Natural killer cell (primary cell): ENCODE data around the gene TPT1. TPM values are rescaled to one million over a fixed set of nuclear protein-coding genes. Genes with fewer than 3 reads are reported as not detected.

ENCODE experiments used
- ATAC-seq, 3 donors: fragments of 150-1000 bp in 2 of 3; fragments of 200-7000 bp in 1 of 3; cut with Tn5 transposase; 1 replicate in 1 of 3; 2 replicates in 2 of 3; pipeline ENCODE4 v1.10.0; 2021; ENCODE audit warnings: mild to moderate bottlenecking in 2 of 3, moderate library complexity in 2 of 3
- DNase-seq, 2 donors: peaks; one replicate each; pipeline versions ENCODE4 v3.0.0 to v3.0.0-alpha.2; 2013 to 2021; ENCODE audit warnings: mixed read lengths in 1 of 2
- H3K27ac ChIP-seq: one replicate; pipeline ENCODE4 v1.5.1; 2013; ENCODE audit warnings: mild to moderate bottlenecking, low read length
- H3K27me3 ChIP-seq: one replicate; pipeline ENCODE4 v1.6.1; 2013; ENCODE audit warnings: low read length; ENCODE audit not compliant: control insufficient read depth, insufficient read depth
- H3K36me3 ChIP-seq: one replicate; pipeline ENCODE4 v1.6.1; 2013; ENCODE audit warnings: low read length; ENCODE audit not compliant: control insufficient read depth, insufficient read depth
- H3K4me1 ChIP-seq: one replicate; pipeline ENCODE4 v1.6.1; 2013; ENCODE audit warnings: low read length; ENCODE audit not compliant: control insufficient read depth, insufficient read depth
- H3K4me3 ChIP-seq: one replicate; pipeline ENCODE4 v1.5.1; 2013; ENCODE audit warnings: low read length
- H3K9me3 ChIP-seq: one replicate; pipeline ENCODE4 v1.6.1; 2013; ENCODE audit warnings: low read length; ENCODE audit not compliant: control insufficient read depth, insufficient read depth
- H3K27ac Mint-ChIP-seq, 2 donors: one replicate each; pipeline ENCODE4 v1.8.0; 2022; ENCODE audit warnings: mild to moderate bottlenecking in 2 of 2, mixed read lengths in 2 of 2, moderate library complexity in 1 of 2
- H3K27me3 Mint-ChIP-seq, 2 donors: one replicate each; pipeline ENCODE4 v1.8.0; 2022; ENCODE audit warnings: low read depth in 2 of 2, mixed read lengths in 2 of 2
- H3K36me3 Mint-ChIP-seq: one replicate; pipeline ENCODE4 v1.8.0; 2022; ENCODE audit warnings: mixed read lengths
- H3K4me1 Mint-ChIP-seq, 2 donors: one replicate each; pipeline ENCODE4 v1.8.0; 2022; ENCODE audit warnings: mixed read lengths in 2 of 2
- H3K4me3 Mint-ChIP-seq: one replicate; pipeline ENCODE4 v1.8.0; 2022; ENCODE audit warnings: mild to moderate bottlenecking, moderate library complexity, mixed read lengths
- H3K9me3 Mint-ChIP-seq, 2 donors: one replicate each; pipeline ENCODE4 v1.8.0; 2022; ENCODE audit warnings: mixed read lengths in 2 of 2
- CTCF ChIP-seq: fragments of 200-600 bp; IDR thresholded peaks from one replicate; pipeline ENCODE4 v1.8.0; 2022; ENCODE audit warnings: antibody characterized with exemption
- WGBS: methylation state at CpG from one replicate; pipeline ENCODE4 v1.1.7; 2013; ENCODE audit warnings: missing lambda C conversion rate; ENCODE audit not compliant: insufficient coverage; 5-methylcytosine and 5-hydroxymethylcytosine counted together
- intact Hi-C: fragments of 100-400 bp; cut with micrococcal nuclease; formaldehyde crosslinking; loops from one replicate; pipeline ENCODE4 v1.14.2; 2022
- total RNA-seq, 4 donors: library from RNA; stranded (reverse); fragments of 120-200 nt in 1 of 4; gene quantifications; one replicate each; pipeline versions ENCODE4 v1.2.3 to v1.2.4, GENCODE V29; 2013 to 2022

Gene TPT1
- total RNA-seq, 3 donors from 2014 or later (not counting 1 experiment from before 2014, with no cell fraction given), result 2,606 to 3,166 (median 3,085) TPM

GRCh38 chr13:45333251-45333976, 7.6 kb downstream of the TPT1 start:
- H3K27me3 Mint-ChIP-seq, result no peaks in the 10 kb centered on the region
- no peaks in the 10 kb centered on the region for H3K9me3 ChIP-seq
- 56% methylated on average over 3 of the region's 3 CpGs for WGBS
- DNase-seq (no peak), ATAC-seq (no peak)
- no peaks in the 10 kb centered on the region for H3K9me3 Mint-ChIP-seq
- no peaks in the 10 kb centered on the region for H3K27me3 ChIP-seq
- intact Hi-C loops, result no loop called here
- no peak for TF ChIP-seq CTCF
- peak overlapping the region; percentile 62 for H3K4me3 Mint-ChIP-seq
- H3K4me1 ChIP-seq, result peaks cover 46% of the 10 kb centered on the region
- H3K27ac Mint-ChIP-seq, result peak overlapping the region; percentile 72 to 83
- H3K27ac ChIP-seq, result peak overlapping the region; percentile 46
- peaks cover 71 to 77% of the 10 kb centered on the region in 2 donors for H3K4me1 Mint-ChIP-seq
- peaks cover 28% of the 10 kb centered on the region for H3K36me3 ChIP-seq
- no peak overlapping the region for H3K4me3 ChIP-seq
- H3K36me3 Mint-ChIP-seq, result peaks cover 21% of the 10 kb centered on the region

- no peak for ATAC-seq
- WGBS, result 97% methylated on average over 3 of the region's 3 CpGs
- DNase-seq, result no peak
- Mint-ChIP-seq H3K27ac (peak overlapping the region; percentile 63 to 72), H3K36me3 (peaks cover 17% of the 10 kb centered on the region), H3K9me3 (no peaks in the 10 kb centered on the region), H3K4me3 (no peak overlapping the region), H3K4me1 (peaks cover 68 to 74% of the 10 kb centered on the region in 2 donors), H3K27me3 (no peaks in the 10 kb centered on the region)
- Histone ChIP-seq H3K4me1 (peaks cover 44% of the 10 kb centered on the region), H3K9me3 (no peaks in the 10 kb centered on the region), H3K4me3 (no peak overlapping the region), H3K27me3 (no peaks in the 10 kb centered on the region), H3K27ac (no peak overlapping the region), H3K36me3 (peaks cover 22% of the 10 kb centered on the region)
- no peak for TF ChIP-seq CTCF
- intact Hi-C loops, result no loop called here
These were observed 8.2 kb downstream of the TPT1 start for GRCh38 chr13:45332831-45333219.

GRCh38 chr13:45332036-45332830, 8.8 kb downstream of the TPT1 start:
- Histone ChIP-seq H3K27ac (no peak overlapping the region), H3K36me3 (peaks cover 16% of the 10 kb centered on the region), H3K9me3 (no peaks in the 10 kb centered on the region), H3K4me3 (no peak overlapping the region), H3K27me3 (no peaks in the 10 kb centered on the region), H3K4me1 (peaks cover 50% of the 10 kb centered on the region)
- intact Hi-C loops, result no loop called here
- H3K27me3 Mint-ChIP-seq, result no peaks in the 10 kb centered on the region
- H3K4me1 Mint-ChIP-seq, result peaks cover 67 to 74% of the 10 kb centered on the region in 2 donors
- H3K9me3 Mint-ChIP-seq, result no peaks in the 10 kb centered on the region
- no peak for DNase-seq
- H3K4me3 Mint-ChIP-seq, result peak overlapping the region; percentile 25
- peak overlapping the region; percentile 63 to 72 for H3K27ac Mint-ChIP-seq
- no peak for ATAC-seq
- peaks cover 11% of the 10 kb centered on the region for H3K36me3 Mint-ChIP-seq
- no peak for TF ChIP-seq CTCF
- 100% methylated on average over 1 of the region's 2 CpGs for WGBS
